Measurements from ENCODE around the gene CMC1. TPM values are rescaled to one million over a fixed set of nuclear protein-coding genes. Genes with fewer than 3 reads are reported as not detected.

The CMC1 gene
- total and polyA plus RNA-seq, 2 experiments from 2014 or later: 22.6 to 45.8 TPM

- Histone ChIP-seq H3K4me2 (no peak overlapping the region), H3K27ac (no peak overlapping the region), H2AFZ (no peak overlapping the region), H3K79me2 (no peaks in the 10 kb centered on the region), H3K4me3 (no peak overlapping the region), H4K20me1 (ENCODE audit: insufficient read depth, poor library complexity, severe bottlenecking) (no peaks in the 10 kb centered on the region), H3K36me3 (replicated peaks; ENCODE audit: insufficient read depth, low read depth) (no peaks in the 10 kb centered on the region), H3K9me3 (ENCODE audit: low read depth) (peaks cover under 1% of the 10 kb centered on the region), H3K27me3 (no peaks in the 10 kb centered on the region), H3K4me1 (ENCODE audit: insufficient read depth) (no peaks in the 10 kb centered on the region), H3K9me2 (replicated peaks; ENCODE audit: insufficient read depth) (no peaks in the 10 kb centered on the region)
- TF ChIP-seq CTCF (IDR thresholded peaks at IDR 0.05; ENCODE audit: poor library complexity): no peak
- TF ChIP-seq EZH2 (IDR thresholded peaks at IDR 0.05; ENCODE audit: borderline replicate concordance): no peak
- 94% methylated on average over 2 of the region's 2 CpGs for WGBS (ENCODE audit: low lambda C conversion rate, missing lambda C conversion rate)
- DNase-seq (ENCODE audit: low spot score): no peak
Measured at GRCh38 chr3:28278918-28279317, 37.5 kb downstream of the CMC1 start.

DNA sequence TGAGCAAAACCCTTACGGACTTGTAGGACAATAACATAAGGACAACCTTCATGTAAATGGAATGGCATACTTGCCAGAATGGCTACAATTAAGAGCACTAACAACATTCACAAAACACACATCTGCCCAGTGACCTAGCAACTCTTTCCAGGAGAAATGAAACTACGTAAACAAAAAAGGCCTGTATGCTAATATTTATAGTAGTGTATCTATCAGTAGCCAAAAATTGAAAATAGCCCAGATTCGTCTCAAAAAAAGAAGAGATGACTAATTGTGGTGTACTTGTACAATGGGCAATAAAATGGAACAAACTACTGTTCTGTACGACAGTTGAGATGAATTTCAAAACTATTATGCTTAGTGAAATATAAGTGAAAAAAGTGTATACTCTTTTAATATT lies 38.4 kb downstream of the CMC1 start:
- 80% methylated on average over 4 of the region's 4 CpGs for WGBS (ENCODE audit: low lambda C conversion rate, missing lambda C conversion rate)
- H2AFZ ChIP-seq: no peak overlapping the region
- DNase-seq (ENCODE audit: low spot score): no peak
- no peaks in the 10 kb centered on the region for H3K9me2 ChIP-seq (replicated peaks; ENCODE audit: insufficient read depth)
- no peak overlapping the region for H3K4me2 ChIP-seq
- H3K4me3 ChIP-seq: no peak overlapping the region
- H3K79me2 ChIP-seq: no peaks in the 10 kb centered on the region
- TF ChIP-seq EZH2phosphoT487 (IDR thresholded peaks at IDR 0.05; ENCODE audit: low read depth, severe bottlenecking, unreplicated experiment) (no peak), EZH2 (IDR thresholded peaks at IDR 0.05; ENCODE audit: borderline replicate concordance) (no peak), CTCF (IDR thresholded peaks at IDR 0.05; ENCODE audit: poor library complexity) (no peak)
- no peaks in the 10 kb centered on the region for H3K27me3 ChIP-seq
- H3K4me1 ChIP-seq (ENCODE audit: insufficient read depth): no peaks in the 10 kb centered on the region
- H3K27ac ChIP-seq: no peak overlapping the region
- no peaks in the 10 kb centered on the region for H4K20me1 ChIP-seq (ENCODE audit: insufficient read depth, poor library complexity, severe bottlenecking)
- no peaks in the 10 kb centered on the region for H3K9me3 ChIP-seq (ENCODE audit: low read depth)
- H3K36me3 ChIP-seq (replicated peaks; ENCODE audit: insufficient read depth, low read depth): no peaks in the 10 kb centered on the region

DNA sequence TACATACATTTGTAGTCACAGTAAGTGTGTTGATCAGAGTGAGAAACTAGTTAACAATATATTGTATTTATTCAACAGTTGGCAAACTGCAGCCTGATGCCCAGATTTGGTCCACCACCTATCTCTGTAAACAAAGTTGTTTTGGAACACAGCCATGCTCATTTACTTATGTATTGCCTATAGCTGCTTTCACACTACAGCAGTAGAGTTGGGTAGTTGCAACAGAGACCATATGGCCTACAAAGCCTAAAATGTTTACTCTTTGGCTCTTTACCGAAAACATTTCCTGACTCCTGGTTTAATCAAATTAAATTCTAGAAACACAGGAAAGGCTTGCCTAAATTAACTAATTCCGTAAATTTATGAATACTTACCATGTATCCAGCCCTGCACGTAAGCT lies 39.4 kb downstream of the CMC1 start:
- H3K36me3 ChIP-seq (replicated peaks; ENCODE audit: insufficient read depth, low read depth): no peaks in the 10 kb centered on the region
- H4K20me1 ChIP-seq (ENCODE audit: insufficient read depth, poor library complexity, severe bottlenecking): no peaks in the 10 kb centered on the region
- H3K27ac ChIP-seq: no peak overlapping the region
- no peaks in the 10 kb centered on the region for H3K79me2 ChIP-seq
- H3K27me3 ChIP-seq: no peaks in the 10 kb centered on the region
- no peaks in the 10 kb centered on the region for H3K9me2 ChIP-seq (replicated peaks; ENCODE audit: insufficient read depth)
- H2AFZ ChIP-seq: no peak overlapping the region
- no peaks in the 10 kb centered on the region for H3K9me3 ChIP-seq (ENCODE audit: low read depth)
- TF ChIP-seq EZH2phosphoT487 (IDR thresholded peaks at IDR 0.05; ENCODE audit: low read depth, severe bottlenecking, unreplicated experiment) (no peak), CTCF (IDR thresholded peaks at IDR 0.05; ENCODE audit: poor library complexity) (no peak), EZH2 (IDR thresholded peaks at IDR 0.05; ENCODE audit: borderline replicate concordance) (no peak)
- H3K4me3 ChIP-seq: no peak overlapping the region
- WGBS (ENCODE audit: low lambda C conversion rate, missing lambda C conversion rate): 84% methylated on average over 3 of the region's 3 CpGs
- H3K4me2 ChIP-seq: no peak overlapping the region
- DNase-seq (ENCODE audit: low spot score): no peak
- H3K4me1 ChIP-seq (ENCODE audit: insufficient read depth): no peaks in the 10 kb centered on the region

DNA sequence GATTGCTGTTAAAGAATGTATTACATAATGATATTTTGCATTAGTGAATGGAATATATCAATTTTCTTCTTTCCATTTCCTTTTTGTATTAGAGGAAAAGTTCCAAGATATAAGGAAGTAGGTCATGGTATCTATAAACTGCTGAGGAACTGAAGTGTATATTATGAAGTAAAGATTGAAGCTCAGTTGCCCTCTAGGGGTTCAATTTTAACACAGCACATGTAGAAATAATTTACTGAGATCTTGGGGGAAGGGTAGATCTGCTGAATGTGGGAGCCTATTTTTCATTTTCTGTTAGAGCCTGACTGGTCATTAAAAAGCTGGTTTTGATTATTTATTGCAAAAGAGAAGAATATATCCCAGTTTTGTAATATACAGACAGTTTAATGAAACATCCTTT lies 45.2 kb downstream of the CMC1 start:
- H3K9me3 ChIP-seq (ENCODE audit: low read depth): no peaks in the 10 kb centered on the region
- H3K27me3 ChIP-seq: no peaks in the 10 kb centered on the region
- H3K27ac ChIP-seq: no peak overlapping the region
- H3K79me2 ChIP-seq: no peaks in the 10 kb centered on the region
- TF ChIP-seq EZH2 (IDR thresholded peaks at IDR 0.05; ENCODE audit: borderline replicate concordance) (no peak), EZH2phosphoT487 (IDR thresholded peaks at IDR 0.05; ENCODE audit: low read depth, severe bottlenecking, unreplicated experiment) (no peak), CTCF (IDR thresholded peaks at IDR 0.05; ENCODE audit: poor library complexity) (peak; percentile 66)
- H3K36me3 ChIP-seq (replicated peaks; ENCODE audit: insufficient read depth, low read depth): no peaks in the 10 kb centered on the region
- H3K4me1 ChIP-seq (ENCODE audit: insufficient read depth): no peaks in the 10 kb centered on the region
- no peak overlapping the region for H2AFZ ChIP-seq
- DNase-seq (ENCODE audit: low spot score): peak; percentile 47
- no peaks in the 10 kb centered on the region for H3K9me2 ChIP-seq (replicated peaks; ENCODE audit: insufficient read depth)
- no peak overlapping the region for H3K4me3 ChIP-seq
- no peak overlapping the region for H3K4me2 ChIP-seq
- no peaks in the 10 kb centered on the region for H4K20me1 ChIP-seq (ENCODE audit: insufficient read depth, poor library complexity, severe bottlenecking)

All from hepatocyte (in vitro differentiated cells).